HCT116 (cell line): Measurements from ENCODE around the gene GRIN3B. TPM values are rescaled to one million over a fixed set of nuclear protein-coding genes. Genes with fewer than 3 reads are reported as not detected.
A peak's percentile ranks its signal among the peaks of the same experiment; 100 is the strongest.

Experiments
- ATAC-seq: fragments of 200-7000 bp; cut with Tn5 transposase; 2 replicates; pipeline ENCODE4 v1.9.1; 2020; ENCODE audit warnings: mild to moderate bottlenecking, moderate library complexity
- BruUV-seq: library from RNA; stranded (reverse); fragments of 400-500 nt; replicated peaks from 2 replicates; lab custom pipeline; 2021; lab: Mats Ljungman, UMichigan
- CTCF ChIA-PET: fragments of 300-600 bp; sonication (Branson Sonifier 250); formaldehyde crosslinking; loops from one replicate; lab custom pipeline; 2021; ENCODE audit warnings: antibody characterized with exemption; lab: Charles Lee
- POLR2A ChIA-PET: fragments of 300-600, 350-600 bp; sonication (Branson Sonifier 250); formaldehyde crosslinking; loops from one replicate; lab custom pipeline; 2021; ENCODE audit warnings: antibody characterized with exemption; lab: Charles Lee
- RAD21 ChIA-PET, 2 experiments: fragments of 300-600 bp; sonication (Branson Sonifier 250); formaldehyde crosslinking; loops; one replicate each; lab custom pipeline; 2023; ENCODE audit warnings: low total read pairs in 2 of 2; ENCODE audit not compliant: uncharacterized antibody in 2 of 2, unreplicated experiment in 2 of 2, low non-redundant PET in 1 of 2; lab: Charles Lee
- DNase-seq: peaks from one replicate; pipeline ENCODE4 v3.0.0-alpha.2; 2010; ENCODE audit warnings: low read depth, low spot score
- H2AFZ ChIP-seq: fragments of 200-600 bp; shearing (Covaris generic), sonication (generic); 2 replicates; pipeline ENCODE4 v1.6.1; 2017; ENCODE audit warnings: low read depth, mixed run types, mixed read lengths, antibody characterized with exemption, low read length; ENCODE audit not compliant: poor library complexity, severe bottlenecking
- H3K27ac ChIP-seq: 2 replicates; pipeline ENCODE4 v1.5.1; 2012; ENCODE audit warnings: low read depth, low read length
- H3K27me3 ChIP-seq: fragments of 200-600 bp; sonication (generic); 2 replicates; pipeline ENCODE4 v1.6.1; 2016; ENCODE audit warnings: mixed run types, low read length, mixed read lengths; ENCODE audit not compliant: insufficient read depth
- H3K36me3 ChIP-seq, 2 experiments: fragments of 200-500 bp in 1 of 2; fragments of 200-600 bp in 1 of 2; sonication (Bioruptor generic) in 1 of 2; sonication (generic) in 1 of 2; 2 replicates each; pipeline versions ENCODE4 v1.5.1 to v1.6.1; 2014 to 2016; ENCODE audit warnings: low read length in 2 of 2, inconsistent platforms in 1 of 2, mixed read lengths in 1 of 2, mixed run types in 1 of 2; ENCODE audit not compliant: insufficient read depth in 2 of 2, control insufficient read depth in 1 of 2
- H3K4me1 ChIP-seq, 2 experiments: fragments of 200-600 bp in 1 of 2; sonication (generic) in 1 of 2; 2 replicates each; pipeline versions ENCODE4 v1.5.1 to v1.6.1; 2012 to 2017; ENCODE audit warnings: low read length in 2 of 2, inconsistent platforms in 1 of 2, mild to moderate bottlenecking in 1 of 2, mixed read lengths in 1 of 2, mixed run types in 1 of 2, moderate library complexity in 1 of 2; ENCODE audit not compliant: insufficient read depth in 2 of 2, control insufficient read depth in 1 of 2
- H3K4me2 ChIP-seq: fragments of 200-600 bp; sonication (generic); 2 replicates; pipeline ENCODE4 v1.6.1; 2017; ENCODE audit warnings: mixed run types, low read length, mixed read lengths
- H3K4me3 ChIP-seq, 2 experiments: fragments of 200-600 bp in 1 of 2; sonication (generic) in 1 of 2; replicated peaks in 1 of 2; 2 replicates each; pipeline ENCODE4 v1.5.1; 2011 to 2016; ENCODE audit warnings: low read length in 2 of 2, control low read depth in 1 of 2, low read depth in 1 of 2, mild to moderate bottlenecking in 1 of 2, mixed read lengths in 1 of 2, mixed run types in 1 of 2
- H3K79me2 ChIP-seq: fragments of 200-600 bp; sonication (generic); 2 replicates; pipeline ENCODE4 v1.6.1; 2017; ENCODE audit warnings: mild to moderate bottlenecking, mixed run types, low read length, moderate library complexity, mixed read lengths; ENCODE audit not compliant: insufficient read depth
- H3K9ac ChIP-seq: fragments of 200-600 bp; sonication (generic); 2 replicates; pipeline ENCODE4 v1.6.1; 2016; ENCODE audit warnings: low read length, mixed read lengths
- H3K9me2 ChIP-seq: fragments of 200-600 bp; sonication (generic), shearing (Covaris generic); 2 replicates; pipeline ENCODE4 v1.6.1; 2017; ENCODE audit warnings: mixed run types, mild to moderate bottlenecking, moderate library complexity; ENCODE audit not compliant: insufficient read depth
- H3K9me3 ChIP-seq, 2 experiments: fragments of 200-500 bp in 1 of 2; fragments of 200-600 bp in 1 of 2; sonication (Bioruptor generic) in 1 of 2; sonication (generic) in 1 of 2; 2 replicates each; pipeline ENCODE4 v1.6.1; 2014 to 2017; ENCODE audit warnings: low read length in 2 of 2, mixed read lengths in 2 of 2, inconsistent platforms in 1 of 2, low read depth in 1 of 2, mild to moderate bottlenecking in 1 of 2, mixed run types in 1 of 2, moderate library complexity in 1 of 2; ENCODE audit not compliant: control insufficient read depth in 1 of 2, insufficient read depth in 1 of 2
- H4K20me1 ChIP-seq: fragments of 200-600 bp; sonication (generic), shearing (Covaris generic); 2 replicates; pipeline ENCODE4 v1.6.1; 2017; ENCODE audit warnings: mixed run types, mild to moderate bottlenecking, moderate library complexity; ENCODE audit not compliant: insufficient read depth
- CTCF ChIP-seq, 3 experiments: fragments of 200-600 bp in 1 of 3; sonication (generic) in 1 of 3; IDR thresholded peaks in 2 of 3; conservative IDR thresholded peaks in 1 of 3; 2 replicates each; pipeline ENCODE4 v1.5.1; 2012 to 2017; ENCODE audit warnings: low read depth in 2 of 3, low read length in 2 of 3, antibody characterized with exemption in 1 of 3, borderline replicate concordance in 1 of 3, control low read depth in 1 of 3, mild to moderate bottlenecking in 1 of 3, mixed read lengths in 1 of 3, mixed run types in 1 of 3, moderate library complexity in 1 of 3; ENCODE audit not compliant: insufficient read depth in 1 of 3
- JUND ChIP-seq: IDR thresholded peaks from 2 replicates; pipeline ENCODE4 v1.6.1; 2012
- POLR2AphosphoS5 ChIP-seq: IDR thresholded peaks from 2 replicates; pipeline ENCODE4 v1.6.1; 2011; ENCODE audit warnings: mild to moderate bottlenecking, low read depth, low read length, moderate library complexity
- ZBTB33 ChIP-seq: IDR thresholded peaks from 2 replicates; pipeline ENCODE4 v1.6.1; 2011; ENCODE audit warnings: mild to moderate bottlenecking, low read length, moderate library complexity; ENCODE audit not compliant: insufficient replicate concordance; ENCODE audit errors: extremely low read depth
- intact Hi-C: fragments of 100-400 bp; cut with micrococcal nuclease; formaldehyde crosslinking; loops from 2 replicates; pipeline ENCODE4 v1.10.0; 2022
- total RNA-seq: library from RNA; stranded (reverse); gene quantifications from one replicate; pipeline ENCODE4 v1.2.1, GENCODE V29; 2021; ENCODE audit not compliant: unreplicated experiment
- TF ChIP-seq, protein P1 (sequence below): IDR thresholded peaks from 2 replicates; pipeline ENCODE4 v1.6.1; 2012
- TF ChIP-seq, protein P2 (sequence below): IDR thresholded peaks from 2 replicates; pipeline ENCODE4 v1.6.1; 2012; ENCODE audit warnings: low read depth

The GRIN3B gene
- total RNA-seq, 1 experiment from 2014 or later: 0.69 TPM

DNA sequence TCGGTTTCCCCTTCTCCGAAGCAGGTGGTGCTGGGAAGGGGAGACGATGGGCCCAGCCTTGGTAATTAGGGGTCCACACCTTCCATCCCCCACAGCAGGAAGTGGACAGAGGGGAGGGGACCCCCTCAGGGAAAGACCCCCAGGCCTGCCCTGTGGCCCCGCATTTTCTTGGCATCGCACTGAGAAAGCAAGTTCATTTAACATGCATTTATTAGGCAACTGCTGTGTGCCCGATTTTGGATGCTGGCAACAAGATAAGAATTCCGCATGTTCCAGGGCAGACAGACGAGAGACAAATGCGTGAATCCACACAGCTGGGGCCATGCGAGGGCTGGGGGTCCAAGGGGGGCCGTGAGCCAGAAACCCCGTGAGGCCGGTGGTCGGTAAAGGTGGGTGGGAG, 45.9 kb upstream of the GRIN3B start:
- Histone ChIP-seq H3K9ac (no peak overlapping the region), H3K4me2 (no peak overlapping the region; the same call in 1 of the 2 replicates), H3K27me3 (no peaks in the 10 kb centered on the region), H3K4me3 (no peak overlapping the region), H4K20me1 (no peaks in the 10 kb centered on the region), H3K79me2 (peaks cover 18% of the 10 kb centered on the region), H3K27ac (no peak overlapping the region), H3K9me2 (no peaks in the 10 kb centered on the region), H3K4me1 (peaks cover 73 to 93% of the 10 kb centered on the region in 2 experiments), H3K9me3 (no peaks in the 10 kb centered on the region), H2AFZ (no peak overlapping the region), H3K36me3 (no peaks in the 10 kb centered on the region)
- intact Hi-C loops: no loop called here
- CTCF ChIA-PET: no interaction called here
- DNase-seq (no peak), ATAC-seq (no peak)
- TF ChIP-seq POLR2AphosphoS5: no peak
- BruUV-seq: no TSS peak
- RAD21 ChIA-PET: no interaction called here
- POLR2A ChIA-PET: no interaction called here

DNA sequence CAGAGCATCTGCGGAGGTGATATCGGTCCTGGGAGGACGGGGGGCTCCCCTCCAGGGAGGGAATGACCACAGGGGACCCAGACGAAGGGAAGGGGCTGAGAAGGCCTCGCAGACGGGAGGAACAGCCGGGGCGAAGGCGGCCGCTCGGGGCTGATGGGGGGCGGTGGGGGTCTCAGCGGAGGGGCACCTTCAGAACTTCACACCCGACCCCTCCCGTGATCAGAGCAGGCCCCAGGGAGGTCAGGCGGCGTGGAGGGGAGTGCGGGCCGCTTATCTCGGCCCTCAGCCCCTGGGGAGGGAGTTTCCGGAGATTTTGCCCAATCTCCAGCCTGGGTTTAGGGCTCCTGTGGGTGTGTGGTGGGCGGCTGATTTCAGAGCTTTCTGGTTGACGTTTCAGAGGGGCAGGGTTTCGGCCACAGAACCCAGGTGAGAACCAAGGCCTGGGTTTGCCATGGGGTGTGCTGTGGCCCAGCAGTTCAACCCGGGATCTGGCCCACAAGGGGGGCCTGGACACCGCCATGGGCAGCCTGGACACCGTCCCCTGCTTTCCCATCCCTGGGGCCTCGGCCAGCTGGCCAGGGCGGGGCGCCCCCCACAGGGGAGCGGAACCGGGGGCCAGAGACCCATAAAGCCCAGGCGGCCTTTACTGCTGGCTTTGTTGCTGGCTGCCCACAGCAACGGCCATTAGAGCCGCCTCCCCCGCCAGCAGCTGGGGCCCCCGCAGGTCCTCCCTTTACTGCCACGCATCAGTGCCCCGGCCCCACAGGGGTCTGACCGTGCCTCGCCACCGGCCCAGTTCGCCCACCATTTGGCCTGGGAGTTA, 45.3 kb upstream of the GRIN3B start:
- Histone ChIP-seq H3K27ac (no peak overlapping the region; the same call in 1 of the 2 replicates), H3K9me3 (no peaks in the 10 kb centered on the region), H3K27me3 (no peaks in the 10 kb centered on the region), H3K79me2 (peaks cover 18% of the 10 kb centered on the region), H3K4me1 (peaks cover 72 to 95% of the 10 kb centered on the region in 2 experiments), H3K4me2 (no peak overlapping the region; the same call in 1 of the 2 replicates), H3K36me3 (no peaks in the 10 kb centered on the region), H4K20me1 (no peaks in the 10 kb centered on the region), H3K9me2 (no peaks in the 10 kb centered on the region), H2AFZ (no peak overlapping the region), H3K9ac (no peak overlapping the region), H3K4me3 (no peak overlapping the region)
- CTCF ChIA-PET: no interaction called here
- intact Hi-C loops: no loop called here
- POLR2A ChIA-PET: no interaction called here
- ATAC-seq: 0 out of 2 replicates have a peak, but pooled peaks have one; percentile 8
- TF ChIP-seq JUND (no peak), CTCF (IDR thresholded peaks at IDR 0.05 in 2 of 3, conservative IDR thresholded peaks at IDR 0.05 in 1 of 3; ENCODE audit: borderline replicate concordance in 1 of 3, insufficient read depth in 1 of 3, low read depth in 2 of 3, low read length in 2 of 3) (no peak), ZBTB33 (no peak)
- TF ChIP-seq, protein P1, sequence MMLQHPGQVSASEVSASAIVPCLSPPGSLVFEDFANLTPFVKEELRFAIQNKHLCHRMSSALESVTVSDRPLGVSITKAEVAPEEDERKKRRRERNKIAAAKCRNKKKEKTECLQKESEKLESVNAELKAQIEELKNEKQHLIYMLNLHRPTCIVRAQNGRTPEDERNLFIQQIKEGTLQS: no peak
- TF ChIP-seq, protein P2, sequence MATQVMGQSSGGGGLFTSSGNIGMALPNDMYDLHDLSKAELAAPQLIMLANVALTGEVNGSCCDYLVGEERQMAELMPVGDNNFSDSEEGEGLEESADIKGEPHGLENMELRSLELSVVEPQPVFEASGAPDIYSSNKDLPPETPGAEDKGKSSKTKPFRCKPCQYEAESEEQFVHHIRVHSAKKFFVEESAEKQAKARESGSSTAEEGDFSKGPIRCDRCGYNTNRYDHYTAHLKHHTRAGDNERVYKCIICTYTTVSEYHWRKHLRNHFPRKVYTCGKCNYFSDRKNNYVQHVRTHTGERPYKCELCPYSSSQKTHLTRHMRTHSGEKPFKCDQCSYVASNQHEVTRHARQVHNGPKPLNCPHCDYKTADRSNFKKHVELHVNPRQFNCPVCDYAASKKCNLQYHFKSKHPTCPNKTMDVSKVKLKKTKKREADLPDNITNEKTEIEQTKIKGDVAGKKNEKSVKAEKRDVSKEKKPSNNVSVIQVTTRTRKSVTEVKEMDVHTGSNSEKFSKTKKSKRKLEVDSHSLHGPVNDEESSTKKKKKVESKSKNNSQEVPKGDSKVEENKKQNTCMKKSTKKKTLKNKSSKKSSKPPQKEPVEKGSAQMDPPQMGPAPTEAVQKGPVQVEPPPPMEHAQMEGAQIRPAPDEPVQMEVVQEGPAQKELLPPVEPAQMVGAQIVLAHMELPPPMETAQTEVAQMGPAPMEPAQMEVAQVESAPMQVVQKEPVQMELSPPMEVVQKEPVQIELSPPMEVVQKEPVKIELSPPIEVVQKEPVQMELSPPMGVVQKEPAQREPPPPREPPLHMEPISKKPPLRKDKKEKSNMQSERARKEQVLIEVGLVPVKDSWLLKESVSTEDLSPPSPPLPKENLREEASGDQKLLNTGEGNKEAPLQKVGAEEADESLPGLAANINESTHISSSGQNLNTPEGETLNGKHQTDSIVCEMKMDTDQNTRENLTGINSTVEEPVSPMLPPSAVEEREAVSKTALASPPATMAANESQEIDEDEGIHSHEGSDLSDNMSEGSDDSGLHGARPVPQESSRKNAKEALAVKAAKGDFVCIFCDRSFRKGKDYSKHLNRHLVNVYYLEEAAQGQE: no peak
- DNase-seq: no peak
- RAD21 ChIA-PET: no interaction called here
- no TSS peak for BruUV-seq
